CD4-positive, alpha-beta T cell treated with Interleukin-6 for 4 hours (primary cell): Measurements from ENCODE around the gene CENPT.
A peak's percentile ranks its signal among the peaks of the same experiment; 100 is the strongest.

Experiments
- DNase-seq: peaks from one replicate; pipeline ENCODE4 v3.0.0-alpha.2; 2020; ENCODE audit warnings: mixed read lengths

Gene CENPT

GRCh38 chr16:67847064-67847861, at the start of gene CENPT:
Gene CENPT, minus strand, starts transcription at chr16:67847693. Its CDS starts 13,834 bp downstream, at chr16:67833859.
- DNase-seq, result no peak

DNA sequence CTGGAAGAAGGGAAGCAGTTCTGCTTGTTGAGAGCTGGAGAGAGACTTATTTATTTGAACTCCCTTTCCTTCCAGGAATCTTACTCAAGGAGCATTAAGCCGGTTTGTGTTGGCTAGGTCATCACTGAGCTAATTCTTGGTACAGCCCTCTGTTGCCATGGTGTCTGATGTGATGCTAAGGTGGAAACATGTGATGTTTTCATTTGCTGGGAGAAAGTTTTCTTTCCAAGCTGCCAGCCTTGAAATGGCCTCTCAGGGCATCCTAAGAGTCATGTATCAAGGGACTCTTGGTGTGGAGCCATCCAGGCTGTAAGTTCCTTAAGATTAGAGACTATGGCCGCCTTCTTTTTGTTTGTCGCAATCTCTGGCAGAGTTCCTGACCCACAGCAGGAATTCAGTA, 49.7 kb upstream of the CENPT start:
- DNase-seq, result no peak

DNA sequence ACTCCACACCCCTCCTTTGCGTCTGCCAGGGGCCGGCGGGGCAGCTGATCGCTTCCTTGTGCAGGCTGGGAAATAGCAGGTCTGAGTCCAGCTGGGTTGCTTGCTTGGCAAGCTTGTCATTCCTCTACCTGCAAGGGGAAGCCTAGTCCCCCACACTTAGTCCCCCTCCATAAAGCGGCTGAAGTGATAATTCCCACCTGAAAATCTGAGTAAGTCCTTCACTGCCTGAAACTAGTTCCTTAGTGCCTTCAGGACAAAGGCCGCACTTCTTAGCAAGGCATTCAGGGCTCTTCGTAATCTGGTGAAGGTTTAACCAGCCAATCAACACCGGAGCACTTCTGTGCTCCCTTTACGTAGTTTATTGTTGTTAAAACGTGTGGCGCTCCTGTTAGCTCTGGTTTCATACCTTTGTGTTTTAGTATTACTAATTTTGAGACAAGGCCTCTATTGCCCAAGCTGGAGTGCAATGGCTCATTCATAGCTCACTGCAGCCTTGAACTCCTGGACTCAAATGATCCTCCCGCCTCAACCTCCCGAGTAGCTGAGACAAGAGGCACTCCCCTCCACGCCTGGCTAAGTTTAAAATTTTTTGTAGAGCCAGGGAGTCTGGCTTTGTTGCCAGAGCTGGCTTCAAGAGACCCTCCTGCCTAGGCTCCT, 46.4 kb upstream of the CENPT start:
- DNase-seq, result no peak

GRCh38 chr16:67892899-67893742, 45.6 kb upstream of the CENPT start, which contains the start of gene PSKH1:
Gene PSKH1, plus strand, starts transcription at chr16:67893254. Its CDS starts 15,496 bp downstream, at chr16:67908750.
- DNase-seq, result peak; percentile 98

- no peak for DNase-seq
Observed at GRCh38 chr16:67892375-67892774, 44.9 kb upstream of the CENPT start.

DNA sequence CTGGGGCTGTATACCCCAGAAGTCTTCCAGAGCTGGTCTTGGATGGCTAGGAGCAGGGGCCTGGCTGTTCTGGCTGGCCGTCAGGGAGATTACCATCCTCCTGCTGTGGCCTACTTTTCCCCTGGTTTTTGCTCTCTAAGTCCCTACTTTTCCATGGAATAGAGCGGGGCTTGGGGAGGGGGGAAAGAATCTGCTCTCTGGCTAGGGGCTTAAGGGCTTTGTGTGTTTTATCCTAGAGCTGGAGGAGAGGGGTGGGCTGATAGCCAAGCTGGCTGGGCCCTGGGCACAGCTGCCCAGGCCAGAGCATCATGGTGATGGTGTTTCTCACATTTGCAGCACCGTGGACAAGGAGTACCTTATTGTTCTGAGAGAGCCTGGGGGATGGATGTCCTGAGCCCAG, 40.8 kb upstream of the CENPT start:
- no peak for DNase-seq

DNA sequence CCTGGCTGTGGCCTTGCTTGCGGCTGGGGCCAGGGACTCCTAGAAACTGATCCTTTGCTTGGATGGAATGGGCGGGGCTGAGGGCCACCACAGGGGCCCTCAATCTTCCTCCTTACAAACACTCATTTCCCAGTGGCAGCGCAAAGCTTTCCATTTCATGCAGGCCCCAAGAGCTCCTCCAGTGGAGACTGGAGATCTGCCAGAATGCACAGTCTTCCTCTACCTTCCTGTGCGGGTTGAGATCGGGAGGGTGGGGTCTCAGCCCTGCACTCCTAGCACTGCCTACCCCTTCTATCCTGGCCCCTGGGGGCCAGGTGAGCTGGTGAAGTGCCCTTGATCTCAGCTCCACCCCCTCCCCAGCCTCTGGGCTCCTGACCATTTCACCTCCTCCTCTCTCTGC, 38.9 kb upstream of the CENPT start:
- no peak for DNase-seq

- DNase-seq, result no peak
Observed at GRCh38 chr16:67885976-67886375, 38.5 kb upstream of the CENPT start.

- DNase-seq, result no peak
Observed at GRCh38 chr16:67885545-67885944, 38.1 kb upstream of the CENPT start.

DNA sequence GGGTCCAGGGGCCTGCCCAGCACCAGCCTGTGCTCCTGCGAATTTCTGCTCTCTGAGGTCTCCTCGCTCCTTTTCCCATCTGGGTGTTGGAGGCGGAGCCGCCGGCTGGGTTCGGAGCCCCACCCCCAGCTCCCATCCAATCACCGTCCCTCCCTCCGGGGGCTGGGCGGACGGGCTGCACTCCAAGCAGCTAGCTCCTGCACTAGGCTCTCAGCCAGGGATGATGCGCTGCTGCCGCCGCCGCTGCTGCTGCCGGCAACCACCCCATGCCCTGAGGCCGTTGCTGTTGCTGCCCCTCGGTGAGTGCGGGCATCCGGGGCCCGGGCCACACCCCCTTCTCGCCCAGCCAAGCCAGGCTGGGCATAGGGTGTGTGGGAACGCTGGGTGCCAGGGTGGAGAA, 37.2 kb upstream of the CENPT start, which contains the start of gene NRN1L:
Gene NRN1L (plus strand): TSS at position 202 of the 400 bp plus-strand sequence. CDS start 19 bp downstream, at position 221.
- no peak for DNase-seq

DNA sequence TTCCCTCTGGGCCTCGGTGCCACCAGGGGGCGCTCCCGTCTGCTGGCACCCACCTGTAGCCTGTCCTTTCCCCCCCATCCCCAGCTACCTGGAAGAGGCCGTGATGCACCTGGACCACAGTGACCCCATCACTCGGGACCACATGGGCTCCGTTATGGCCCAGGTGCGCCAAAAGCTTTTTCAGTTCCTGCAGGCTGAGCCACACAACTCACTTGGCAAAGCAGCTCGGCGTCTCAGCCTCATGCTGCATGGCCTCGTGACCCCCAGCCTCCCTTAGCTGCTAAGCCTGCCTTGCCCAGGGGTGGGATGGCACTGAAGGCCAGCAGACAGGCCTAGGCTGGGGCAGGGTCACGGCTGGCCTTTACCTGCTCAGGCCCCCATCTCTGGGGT, 36.4 kb upstream of the CENPT start:
- peak; percentile 82 for DNase-seq

- no peak for DNase-seq
Observed at GRCh38 chr16:67883146-67883871, 35.8 kb upstream of the CENPT start.

DNA sequence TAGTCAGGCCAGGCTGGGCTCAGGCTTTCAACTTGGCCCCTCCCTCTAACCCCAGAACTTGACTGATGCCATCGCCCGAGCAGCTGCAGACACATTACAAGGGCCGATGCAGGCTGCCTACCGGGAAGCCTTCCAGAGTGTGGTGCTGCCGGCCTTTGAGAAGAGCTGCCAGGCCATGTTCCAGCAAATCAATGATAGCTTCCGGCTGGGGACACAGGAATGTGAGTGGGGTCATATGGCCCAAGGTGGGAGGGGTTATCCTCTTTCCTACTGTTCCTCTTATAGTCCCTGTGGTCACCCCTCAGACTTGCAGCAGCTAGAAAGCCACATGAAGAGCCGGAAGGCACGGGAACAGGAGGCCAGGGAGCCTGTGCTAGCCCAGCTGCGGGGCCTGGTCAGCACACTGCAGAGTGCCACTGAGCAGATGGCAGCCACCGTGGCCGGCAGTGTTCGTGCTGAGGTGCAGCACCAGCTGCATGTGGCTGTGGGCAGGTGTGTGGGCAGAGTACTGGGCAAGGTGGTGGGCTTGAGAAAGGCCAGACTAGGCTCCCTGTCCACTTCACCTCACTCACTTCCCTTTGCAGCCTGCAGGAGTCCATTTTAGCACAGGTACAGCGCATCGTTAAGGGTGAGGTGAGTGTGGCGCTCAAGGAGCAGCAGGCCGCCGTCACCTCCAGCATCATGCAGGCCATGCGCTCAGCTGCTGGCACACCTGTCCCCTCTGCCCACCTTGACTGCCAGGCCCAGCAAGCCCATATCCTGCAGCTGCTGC, 35.1 kb upstream of the CENPT start:
- no peak for DNase-seq

GRCh38 chr16:67881621-67882161, 34.2 kb upstream of the CENPT start:
- DNase-seq, result no peak

GRCh38 chr16:67880584-67880983, 33.1 kb upstream of the CENPT start:
- DNase-seq, result no peak

DNA sequence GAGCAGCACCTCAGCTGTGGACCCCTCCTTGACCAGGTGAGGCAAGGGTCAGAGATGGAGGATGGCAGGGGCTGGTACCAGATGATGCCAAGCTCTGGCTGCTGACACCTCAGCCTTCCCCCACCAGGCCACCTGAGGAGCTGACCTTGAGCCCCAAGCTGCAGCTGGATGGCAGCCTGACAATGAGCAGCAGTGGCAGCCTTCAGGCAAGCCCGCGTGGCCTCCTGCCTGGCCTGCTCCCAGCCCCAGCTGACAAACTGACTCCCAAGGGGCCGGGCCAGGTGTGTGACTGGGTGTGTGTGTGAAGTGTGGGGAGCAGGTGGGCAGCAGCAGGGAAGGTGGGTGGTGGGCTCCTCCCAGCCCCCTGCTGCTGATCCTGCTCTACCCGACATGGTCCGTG, 32.4 kb upstream of the CENPT start:
- DNase-seq, result no peak

- DNase-seq, result no peak
Observed at GRCh38 chr16:67879462-67879861, 32.0 kb upstream of the CENPT start.

DNA sequence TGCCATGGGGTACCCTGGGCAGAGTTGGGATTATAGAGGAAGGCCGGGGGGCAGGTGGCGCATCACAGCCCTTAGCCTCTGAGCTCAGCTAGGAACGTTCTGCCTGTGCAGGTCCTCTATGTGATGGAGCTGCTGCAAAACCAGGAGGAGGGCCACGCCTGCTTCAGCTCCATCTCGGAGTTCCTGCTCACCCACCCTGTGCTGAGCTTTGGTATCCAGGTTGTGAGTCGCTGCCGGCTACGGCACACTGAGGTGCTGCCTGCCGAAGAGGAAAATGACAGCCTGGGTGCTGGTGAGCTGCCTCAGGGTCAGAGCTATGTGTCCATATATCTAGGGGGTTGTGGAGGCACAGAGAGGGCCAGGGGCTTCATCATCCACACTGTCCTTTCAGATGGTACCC, 31.4 kb upstream of the CENPT start:
- no peak for DNase-seq

DNA sequence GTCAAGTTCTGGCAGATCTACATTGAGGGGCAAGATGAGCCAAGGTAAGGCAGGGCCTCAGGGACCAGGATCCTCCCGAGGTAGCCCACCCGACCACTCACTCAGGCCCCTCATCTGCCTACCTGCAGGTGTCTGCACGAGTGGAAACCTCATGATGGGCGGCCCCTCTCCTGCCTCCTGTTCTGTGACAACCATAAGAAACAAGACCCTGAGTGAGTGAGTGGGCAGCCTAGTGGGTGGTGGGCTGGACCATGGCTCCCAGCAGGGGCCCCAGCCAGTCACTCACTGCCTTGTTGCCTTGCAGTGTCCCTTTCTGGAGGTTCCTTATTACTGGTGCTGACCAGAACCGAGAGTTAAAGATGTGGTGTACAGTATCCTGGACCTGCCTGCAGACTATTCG, 30.7 kb upstream of the CENPT start:
- no peak for DNase-seq

DNA sequence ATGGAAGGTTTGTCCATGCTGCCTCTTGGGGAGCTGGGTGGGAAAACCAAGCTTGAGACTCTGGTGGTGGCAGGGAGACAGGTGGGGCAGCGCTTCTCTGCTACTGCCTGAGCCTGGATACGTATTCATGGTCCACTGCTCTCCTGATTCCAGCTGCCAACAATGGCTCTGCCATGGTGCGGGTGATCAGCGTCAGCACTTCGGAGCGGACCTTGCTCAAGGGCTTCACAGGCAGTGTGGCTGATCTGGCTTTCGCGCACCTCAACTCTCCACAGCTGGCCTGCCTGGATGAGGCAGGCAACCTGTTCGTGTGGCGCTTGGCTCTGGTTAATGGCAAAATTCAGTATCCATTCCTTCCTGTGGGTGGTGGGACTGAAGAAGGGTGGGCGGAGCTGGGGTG, 29.6 kb upstream of the CENPT start:
- DNase-seq, result no peak

DNA sequence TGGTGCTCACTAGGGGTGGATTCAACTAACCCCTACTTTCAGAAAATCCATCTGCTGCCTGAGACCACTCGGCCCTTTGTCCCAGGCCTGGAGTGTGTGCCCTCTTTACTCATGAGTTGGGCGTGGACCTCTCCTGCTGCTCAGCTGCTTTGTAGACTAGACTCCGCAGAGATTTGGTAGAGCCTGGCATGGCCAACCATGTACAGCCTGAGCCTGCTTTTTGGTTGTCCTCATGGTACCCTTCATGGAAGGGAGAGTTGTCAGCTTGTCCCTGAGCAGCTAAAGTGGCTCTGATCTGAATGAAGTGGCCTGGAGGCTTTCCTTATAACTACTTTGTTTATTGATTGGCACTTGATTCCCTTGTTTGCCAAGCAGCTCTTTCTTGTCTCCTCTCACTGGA, 26.9 kb upstream of the CENPT start:
- DNase-seq, result no peak
